GM12873 (cell line): ENCODE measurements around the gene TRABD2B.

Experiments used
- TF ChIP-seq, protein P1 (sequence below): IDR thresholded peaks from 2 replicates; pipeline ENCODE4 v1.5.1; 2012; ENCODE audit warnings: low read depth, mild to moderate bottlenecking, moderate library complexity, low read length, control low read depth; ENCODE audit not compliant: insufficient read depth; ENCODE audit errors: missing control alignments

TRABD2B gene

DNA sequence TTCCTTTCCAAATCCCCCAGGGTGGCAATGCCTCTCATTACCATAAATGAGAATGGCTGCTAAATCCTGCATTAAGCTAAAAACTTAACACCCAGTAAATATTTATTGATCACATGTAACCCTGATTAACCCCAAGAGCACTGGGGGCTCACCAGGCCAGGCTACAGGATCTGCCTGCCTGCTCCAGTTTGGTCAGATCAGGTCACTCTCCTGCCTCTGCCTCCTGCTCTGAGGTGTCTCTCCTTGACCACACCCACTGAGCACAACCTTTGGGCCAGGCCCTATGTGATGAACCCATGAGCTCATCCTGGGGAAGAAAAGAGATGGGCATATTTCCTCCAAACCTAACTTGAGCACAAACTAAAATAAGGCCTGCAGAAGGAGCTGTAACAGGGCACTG is 93.5 kb downstream of the TRABD2B start:
- TF ChIP-seq, protein P1, sequence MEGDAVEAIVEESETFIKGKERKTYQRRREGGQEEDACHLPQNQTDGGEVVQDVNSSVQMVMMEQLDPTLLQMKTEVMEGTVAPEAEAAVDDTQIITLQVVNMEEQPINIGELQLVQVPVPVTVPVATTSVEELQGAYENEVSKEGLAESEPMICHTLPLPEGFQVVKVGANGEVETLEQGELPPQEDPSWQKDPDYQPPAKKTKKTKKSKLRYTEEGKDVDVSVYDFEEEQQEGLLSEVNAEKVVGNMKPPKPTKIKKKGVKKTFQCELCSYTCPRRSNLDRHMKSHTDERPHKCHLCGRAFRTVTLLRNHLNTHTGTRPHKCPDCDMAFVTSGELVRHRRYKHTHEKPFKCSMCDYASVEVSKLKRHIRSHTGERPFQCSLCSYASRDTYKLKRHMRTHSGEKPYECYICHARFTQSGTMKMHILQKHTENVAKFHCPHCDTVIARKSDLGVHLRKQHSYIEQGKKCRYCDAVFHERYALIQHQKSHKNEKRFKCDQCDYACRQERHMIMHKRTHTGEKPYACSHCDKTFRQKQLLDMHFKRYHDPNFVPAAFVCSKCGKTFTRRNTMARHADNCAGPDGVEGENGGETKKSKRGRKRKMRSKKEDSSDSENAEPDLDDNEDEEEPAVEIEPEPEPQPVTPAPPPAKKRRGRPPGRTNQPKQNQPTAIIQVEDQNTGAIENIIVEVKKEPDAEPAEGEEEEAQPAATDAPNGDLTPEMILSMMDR = no peak

DNA sequence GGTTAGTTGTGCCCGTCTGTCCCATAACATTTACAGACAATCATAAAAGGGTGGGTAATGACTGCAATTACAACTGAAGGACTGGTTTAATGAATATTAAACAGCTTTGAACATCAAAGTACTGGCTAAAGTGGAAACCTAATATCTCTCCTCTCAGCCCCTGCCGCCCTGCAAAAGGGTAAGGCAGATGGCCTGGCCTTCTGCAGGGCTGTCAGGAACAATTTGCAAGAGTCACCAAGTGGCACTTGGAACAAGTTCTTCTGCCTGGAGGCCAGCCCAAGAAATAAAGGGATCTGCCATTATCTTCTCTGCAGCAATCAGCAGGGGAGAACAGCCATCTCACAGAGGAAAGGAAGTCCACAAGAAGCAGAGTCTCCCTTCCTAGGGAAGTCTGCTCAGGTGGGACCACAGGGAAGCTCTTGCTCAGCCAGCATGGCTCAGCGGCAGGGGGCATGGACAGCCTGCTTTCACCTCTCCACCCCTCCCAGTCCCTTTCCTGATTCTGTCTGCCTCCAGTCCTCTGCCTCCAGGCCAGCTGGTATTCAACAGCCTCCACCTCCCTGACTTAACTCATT is 96.1 kb downstream of the TRABD2B start:
- TF ChIP-seq, protein P1 = no peak

DNA sequence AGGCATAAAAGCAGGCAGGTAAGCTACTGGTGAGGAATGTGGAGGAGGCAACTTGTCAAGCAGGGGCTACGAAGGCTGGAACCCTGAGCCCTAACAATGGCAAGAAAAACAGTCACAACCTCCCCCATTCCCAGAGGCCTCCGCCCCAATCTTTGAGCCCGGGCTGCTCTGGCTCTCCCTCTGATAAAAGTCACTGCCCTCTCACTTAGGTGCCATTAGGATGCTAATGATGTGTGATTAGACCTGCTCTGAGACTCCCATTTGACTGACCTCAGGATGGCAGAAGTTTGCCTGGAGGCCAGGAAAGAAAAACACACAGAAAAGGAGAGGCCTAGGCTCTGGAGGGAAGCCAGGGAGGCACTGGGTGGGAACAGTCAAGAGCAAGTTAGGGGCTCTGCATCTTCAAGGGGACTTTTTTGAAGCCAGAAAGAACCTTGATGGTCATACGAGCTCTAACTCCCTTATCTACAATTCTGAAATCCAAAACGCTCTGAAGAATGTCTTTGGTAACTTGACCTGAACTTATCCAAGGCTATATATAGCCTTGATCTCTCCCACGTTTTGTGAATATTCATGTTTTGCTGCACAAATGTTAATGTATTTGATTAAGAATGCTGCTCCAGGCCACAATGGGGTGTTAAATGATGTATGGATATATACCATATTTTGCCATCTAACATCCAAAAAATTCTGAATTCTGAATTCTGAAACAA is 98.9 kb downstream of the TRABD2B start:
- TF ChIP-seq, protein P1 = no peak

DNA sequence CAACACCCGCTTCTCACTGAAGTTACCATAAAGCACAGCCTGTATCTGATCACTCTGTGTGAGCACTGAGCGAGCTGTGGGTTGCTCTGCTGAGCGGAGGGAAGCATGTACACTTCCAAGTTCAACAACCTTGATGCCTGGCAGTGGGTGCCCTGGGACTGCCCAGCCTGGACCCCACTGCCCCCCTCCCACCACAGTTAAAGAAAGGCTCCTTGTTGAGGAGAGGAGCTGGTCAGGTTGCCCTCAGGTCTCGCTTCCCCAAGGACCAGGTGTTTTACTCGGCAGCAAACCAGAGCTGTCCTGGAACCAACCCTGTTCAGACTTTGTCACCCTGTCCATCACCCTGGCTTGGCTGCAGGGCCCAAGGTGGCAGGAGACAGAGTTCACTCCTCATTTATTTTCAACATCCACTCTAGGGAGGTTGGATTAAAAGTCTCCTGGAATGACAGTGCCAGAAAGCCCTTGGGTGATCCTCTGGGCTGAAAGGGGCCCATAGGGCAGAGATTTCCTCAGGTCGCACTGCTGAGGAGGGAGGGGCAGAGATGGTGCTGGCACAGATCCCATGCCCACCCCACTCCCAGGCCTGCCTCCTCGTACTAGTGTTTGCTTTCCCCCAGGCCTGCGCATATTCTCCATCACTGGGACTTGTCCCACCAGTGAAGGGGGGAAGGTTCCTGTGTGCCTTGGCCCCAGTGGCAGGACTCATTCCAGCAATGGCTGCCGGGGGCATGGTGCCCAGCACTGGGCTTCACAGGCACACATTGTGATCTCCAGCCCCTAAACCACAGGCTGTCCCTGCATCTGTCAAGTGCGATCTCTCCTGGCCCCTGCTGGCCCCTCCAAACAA is 101.7 kb downstream of the TRABD2B start:
- TF ChIP-seq, protein P1 = no peak

DNA sequence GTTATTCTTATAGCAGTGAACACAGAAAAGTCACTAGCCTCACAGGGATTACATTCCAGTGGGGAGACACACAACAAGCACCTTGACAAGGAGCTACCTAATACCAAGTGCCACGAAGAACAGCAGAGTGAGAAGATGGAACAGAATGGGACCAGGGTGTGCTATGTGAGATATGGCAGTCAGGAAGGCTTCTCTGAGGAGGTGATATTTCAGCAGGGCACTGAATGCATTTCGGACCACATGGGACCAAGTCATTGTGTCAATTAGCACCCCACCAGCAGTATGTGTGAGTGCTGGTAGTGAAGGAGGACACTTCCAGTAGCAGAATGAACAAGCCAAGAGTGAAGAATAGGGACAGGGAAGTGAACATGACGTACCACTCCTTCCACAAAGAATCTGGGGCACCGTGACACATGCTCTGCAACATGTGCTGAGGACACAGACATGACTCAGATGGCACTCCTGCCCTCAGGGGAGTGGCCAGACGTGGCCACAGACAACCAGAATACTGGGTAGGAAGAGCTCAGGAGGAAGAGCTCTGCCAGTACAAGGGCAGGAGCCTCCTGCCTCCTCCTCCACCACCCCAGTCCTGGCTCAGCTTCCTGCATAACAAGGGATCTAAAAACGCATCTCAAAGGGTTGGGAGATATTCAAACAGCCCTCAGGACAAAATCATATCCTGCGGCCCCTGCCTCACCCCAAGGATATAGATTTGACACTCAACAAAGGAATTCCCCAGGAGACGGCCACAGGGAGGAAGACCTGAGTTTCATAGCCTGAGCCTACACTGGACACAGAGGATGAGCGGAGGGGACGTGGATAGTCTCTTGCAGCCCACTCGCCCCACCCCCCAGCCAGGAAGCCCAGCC is 102.5 kb downstream of the TRABD2B start:
- TF ChIP-seq, protein P1 = no peak

DNA sequence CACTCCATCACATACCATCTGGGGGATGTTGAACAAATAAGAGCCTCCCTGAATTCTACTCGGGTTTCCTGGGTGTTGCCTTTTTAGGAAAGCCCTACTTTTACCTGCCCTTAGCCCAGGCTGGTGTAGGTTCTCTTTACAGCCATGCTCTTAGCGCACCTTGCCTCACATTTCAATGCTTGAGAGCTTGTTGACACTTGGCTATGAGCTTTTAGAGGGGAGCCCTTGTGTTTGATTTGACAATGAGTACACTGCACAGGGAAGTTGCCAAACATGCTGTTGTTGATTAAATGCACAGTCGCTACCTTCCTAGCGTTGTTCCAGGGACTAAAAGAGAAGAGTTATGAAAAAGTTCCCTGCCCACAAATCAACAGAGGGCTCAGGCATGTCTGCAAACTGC is 103.8 kb downstream of the TRABD2B start:
- TF ChIP-seq, protein P1 = no peak
